ENCODE measurements around the gene ZNF524.

The ZNF524 gene

GRCh38 chr19:55623130-55623529 lies 23.0 kb downstream of the ZNF524 start:
- no peak for DNase-seq (ENCODE audit: extremely low spot score)
- CTCF ChIA-PET, result no interaction called here

GRCh38 chr19:55623561-55623960 lies 23.5 kb downstream of the ZNF524 start:
- POLR2A ChIA-PET, result interaction anchor here (0.5 to 2.9 kb wide), 5 partner anchors 9 to 25 kb away, joined by 3 to 24 read pairs (median 10); partner anchors contain the start of genes FIZ1 and ZNF865
- no peak for TF ChIP-seq HDGF (IDR thresholded peaks at IDR 0.05; ENCODE audit: borderline replicate concordance)
- no peak for TF ChIP-seq ZNF384 (IDR thresholded peaks at IDR 0.05)
- TF ChIP-seq BHLHE40 (IDR thresholded peaks at IDR 0.05; ENCODE audit: borderline replicate concordance), result no peak
- TF ChIP-seq TARDBP (IDR thresholded peaks at IDR 0.05), result no peak
- no peak for TF ChIP-seq FOXA1 (IDR thresholded peaks at IDR 0.05)
- no peak for TF ChIP-seq L3MBTL2 (conservative IDR thresholded peaks at IDR 0.05)
- TF ChIP-seq CTBP1 (IDR thresholded peaks at IDR 0.05; ENCODE audit: borderline replicate concordance), result no peak
- no peak for TF ChIP-seq FOXK2 (IDR thresholded peaks at IDR 0.05)
- TF ChIP-seq NFRKB (IDR thresholded peaks at IDR 0.05), result no peak
- TF ChIP-seq ELF4 (IDR thresholded peaks at IDR 0.05), result no peak
- no peak for TF ChIP-seq FOXM1 (IDR thresholded peaks at IDR 0.05; ENCODE audit: borderline replicate concordance)
- TF ChIP-seq SUZ12 (IDR thresholded peaks at IDR 0.05), result no peak
- TF ChIP-seq LEF1 (IDR thresholded peaks at IDR 0.05; ENCODE audit: borderline replicate concordance), result no peak
- DNase-seq (ENCODE audit: extremely low spot score), result no peak
- CTCF ChIA-PET, result interaction anchor here (0.6 kb wide), 1 partner anchor 85 kb away, joined by 3 read pairs; no protein-coding TSS in a partner anchor

More at GRCh38 chr19:55623130-55623529, 23.0 kb downstream of the ZNF524 start:
- POLR2A ChIA-PET, result interaction anchor here (1.2 to 2.9 kb wide), 3 partner anchors 9 to 18 kb away, joined by 3 to 24 read pairs (median 12); partner anchors contain the start of gene ZNF865
- TF ChIP-seq FOXK2 (IDR thresholded peaks at IDR 0.05), result no peak
- no peak for TF ChIP-seq BHLHE40 (IDR thresholded peaks at IDR 0.05; ENCODE audit: borderline replicate concordance)
- TF ChIP-seq LEF1 (IDR thresholded peaks at IDR 0.05; ENCODE audit: borderline replicate concordance), result no peak
- no peak for TF ChIP-seq ELF4 (IDR thresholded peaks at IDR 0.05)
- no peak for TF ChIP-seq ZNF384 (IDR thresholded peaks at IDR 0.05)
- TF ChIP-seq HDGF (IDR thresholded peaks at IDR 0.05; ENCODE audit: borderline replicate concordance), result no peak
- TF ChIP-seq PKNOX1 (IDR thresholded peaks at IDR 0.05), result no peak
- TF ChIP-seq SUZ12 (IDR thresholded peaks at IDR 0.05), result no peak
- TF ChIP-seq NFRKB (IDR thresholded peaks at IDR 0.05), result no peak
- TF ChIP-seq CTBP1 (IDR thresholded peaks at IDR 0.05; ENCODE audit: borderline replicate concordance), result no peak
- no peak for TF ChIP-seq L3MBTL2 (conservative IDR thresholded peaks at IDR 0.05)
- TF ChIP-seq ARNT (IDR thresholded peaks at IDR 0.05), result no peak
- TF ChIP-seq SP1 (IDR thresholded peaks at IDR 0.05), result no peak
- no peak for TF ChIP-seq FOXM1 (IDR thresholded peaks at IDR 0.05; ENCODE audit: borderline replicate concordance)
- no peak for TF ChIP-seq TARDBP (IDR thresholded peaks at IDR 0.05)
- TF ChIP-seq FOXA1 (IDR thresholded peaks at IDR 0.05), result no peak

GRCh38 chr19:55624109-55625003 lies 24.3 kb downstream of the ZNF524 start, which contains the start of gene ZNF784:
Gene ZNF784 (minus strand): TSS chr19:55624566. CDS start chr19:55624561, 5 bp downstream.
- POLR2A ChIA-PET, result interaction anchor here (0.5 to 2.9 kb wide), 14 partner anchors 8 to 507 kb away, joined by 3 to 24 read pairs (median 4); partner anchors contain the start of genes FIZ1, UBE2S, ZNF524 and ZNF628
- peak; percentile 94 for DNase-seq (ENCODE audit: extremely low spot score)
- CTCF ChIA-PET, result interaction anchor here (0.6 to 1.1 kb wide), 3 partner anchors 18 to 465 kb away, joined by 3 to 5 read pairs (median 3); partner anchors contain the start of gene ZNF865

GRCh38 chr19:55625004-55625326 lies 24.9 kb downstream of the ZNF524 start:
- TF ChIP-seq FOXA1 (IDR thresholded peaks at IDR 0.05) (no peak), L3MBTL2 (conservative IDR thresholded peaks at IDR 0.05) (no peak), FOXM1 (IDR thresholded peaks at IDR 0.05; ENCODE audit: borderline replicate concordance) (no peak), ZNF384 (IDR thresholded peaks at IDR 0.05) (peak; percentile 69; the same call in 1 of the 2 replicates), NFRKB (IDR thresholded peaks at IDR 0.05) (no peak), ARNT (IDR thresholded peaks at IDR 0.05) (no peak), PKNOX1 (IDR thresholded peaks at IDR 0.05) (peak; percentile 62; the same call in 1 of the 2 replicates), HDGF (IDR thresholded peaks at IDR 0.05; ENCODE audit: borderline replicate concordance) (no peak)
- ChIA-PET CTCF (interaction anchor here (0.6 to 1.1 kb wide), 5 partner anchors 15 to 466 kb away, joined by 3 to 5 read pairs (median 3); partner anchors contain the start of gene ZNF865), POLR2A (interaction anchor here (0.5 to 2.9 kb wide), 12 partner anchors 8 to 507 kb away, joined by 3 to 24 read pairs (median 5); partner anchors contain the start of genes FIZ1, UBE2S, ZNF524 and ZNF628)
- DNase-seq (ENCODE audit: extremely low spot score), result no peak

More at GRCh38 chr19:55624109-55625003, 24.3 kb downstream of the ZNF524 start, which contains the start of gene ZNF784:
- TF ChIP-seq BHLHE40 (IDR thresholded peaks at IDR 0.05; ENCODE audit: borderline replicate concordance) (no peak), TARDBP (IDR thresholded peaks at IDR 0.05) (no peak), L3MBTL2 (conservative IDR thresholded peaks at IDR 0.05) (peak; percentile 42; the same call in 1 of the 2 replicates), SP1 (IDR thresholded peaks at IDR 0.05) (peak; percentile 98), FOXA1 (IDR thresholded peaks at IDR 0.05) (no peak), SUZ12 (IDR thresholded peaks at IDR 0.05) (no peak)

- CTCF ChIA-PET, result no interaction called here
- POLR2A ChIA-PET, result interaction anchor here (1.3 to 1.4 kb wide), 2 partner anchors 22 to 28 kb away, joined by 5 read pairs; partner anchors contain the start of genes U2AF2 and ZNF865
- no peak for TF ChIP-seq PKNOX1 (IDR thresholded peaks at IDR 0.05)
- no peak for TF ChIP-seq SP1 (IDR thresholded peaks at IDR 0.05)
- no peak for TF ChIP-seq ELF4 (IDR thresholded peaks at IDR 0.05)
- no peak for TF ChIP-seq FOXA1 (IDR thresholded peaks at IDR 0.05)
- no peak for TF ChIP-seq NFRKB (IDR thresholded peaks at IDR 0.05)
- TF ChIP-seq ZNF384 (IDR thresholded peaks at IDR 0.05), result no peak
- TF ChIP-seq FOXK2 (IDR thresholded peaks at IDR 0.05), result no peak
- no peak for TF ChIP-seq BHLHE40 (IDR thresholded peaks at IDR 0.05; ENCODE audit: borderline replicate concordance)
- TF ChIP-seq FOXM1 (IDR thresholded peaks at IDR 0.05; ENCODE audit: borderline replicate concordance), result no peak
- TF ChIP-seq ARNT (IDR thresholded peaks at IDR 0.05), result no peak
- no peak for TF ChIP-seq HDGF (IDR thresholded peaks at IDR 0.05; ENCODE audit: borderline replicate concordance)
- TF ChIP-seq TARDBP (IDR thresholded peaks at IDR 0.05), result no peak
- no peak for TF ChIP-seq L3MBTL2 (conservative IDR thresholded peaks at IDR 0.05)
- no peak for TF ChIP-seq CTBP1 (IDR thresholded peaks at IDR 0.05; ENCODE audit: borderline replicate concordance)
- TF ChIP-seq LEF1 (IDR thresholded peaks at IDR 0.05; ENCODE audit: borderline replicate concordance), result no peak
- TF ChIP-seq SUZ12 (IDR thresholded peaks at IDR 0.05), result no peak
These were observed 26.3 kb downstream of the ZNF524 start for GRCh38 chr19:55626350-55626749.

More at GRCh38 chr19:55626350-55626749, 26.3 kb downstream of the ZNF524 start:
- no peak for DNase-seq (ENCODE audit: extremely low spot score)

All from HEK293T (cell line).